ENCODE measurements around the gene TSN. TPM values are rescaled to one million over a fixed set of nuclear protein-coding genes. Genes with fewer than 3 reads are reported as not detected.

TSN gene
- total RNA-seq = 10 to 100 TPM; 18.2 to 20.8 TPM

DNA sequence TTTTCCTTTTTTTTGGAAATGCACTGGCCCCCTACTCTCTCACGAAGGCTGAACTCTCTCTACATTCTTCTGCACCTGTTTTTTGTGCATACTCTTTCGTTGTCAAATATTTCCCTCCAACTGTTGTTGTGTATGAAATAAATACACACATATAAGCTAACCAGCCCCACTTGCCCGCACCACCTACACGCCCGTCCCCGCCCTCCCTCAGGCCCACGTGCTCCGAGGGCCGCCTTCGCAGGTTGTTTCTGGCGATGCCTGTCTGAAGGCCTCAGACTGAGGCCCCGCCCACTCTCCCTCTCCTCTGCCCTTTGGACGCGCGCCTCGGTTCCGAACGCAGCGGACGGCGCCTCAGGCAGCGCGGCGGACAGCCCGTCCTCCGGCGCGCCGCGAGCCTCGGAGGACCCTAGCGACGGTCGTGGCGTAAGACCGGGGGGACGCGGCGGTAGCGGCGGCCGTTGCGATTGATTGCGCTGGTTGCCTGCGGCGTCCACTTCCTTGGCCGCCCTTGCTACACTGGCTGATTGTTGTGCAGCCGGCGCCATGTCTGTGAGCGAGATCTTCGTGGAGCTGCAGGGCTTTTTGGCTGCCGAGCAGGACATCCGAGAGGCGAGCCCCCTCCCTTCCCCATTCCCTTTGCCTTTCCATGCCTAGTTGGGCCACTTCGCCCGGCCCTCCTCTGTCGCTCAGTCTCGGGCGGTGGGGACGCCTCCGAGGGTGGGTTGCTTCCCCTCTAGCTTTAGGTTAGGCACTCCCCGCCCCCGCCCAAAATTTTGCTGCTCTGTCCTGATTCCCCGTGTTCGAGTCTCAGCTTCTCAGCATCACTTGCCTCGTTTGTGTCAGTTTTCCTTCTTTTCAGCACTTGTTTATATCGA is at the start of gene TSN:
Gene TSN, plus strand, starts transcription at position 415 of the 875 bp plus-strand sequence. Its CDS starts 129 bp downstream, at position 544.
- ATAC-seq = peak; percentile 100
- WGBS, 2 donors = 0 to 1% methylated on average over 27 to 67 of the region's 67 CpGs

DNA sequence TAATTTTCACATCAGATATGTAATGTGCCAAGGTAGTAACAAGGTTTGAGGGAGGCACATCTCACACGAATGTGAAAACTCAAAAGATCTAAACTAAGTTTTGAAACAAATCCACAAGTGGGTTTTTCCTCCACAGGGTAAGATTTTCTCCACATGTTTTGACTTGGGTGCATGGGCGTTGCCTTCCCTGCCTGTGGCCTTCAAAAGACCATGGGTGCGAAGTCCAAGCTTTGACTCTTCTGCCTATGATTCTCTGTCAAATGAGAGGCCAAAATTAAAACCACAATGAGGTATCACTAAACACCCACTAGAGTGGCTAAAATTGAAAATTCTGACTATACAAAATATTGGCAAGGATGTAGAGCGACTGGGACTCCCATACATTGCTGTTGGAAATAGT is 49.5 kb upstream of the TSN start:
- no peaks in the 10 kb centered on the region for H3K9me3 ChIP-seq
- H3K27me3 ChIP-seq = no peaks in the 10 kb centered on the region
- peak overlapping the region in 3 of 4 donors; percentile 65 to 88 (median 87) for H3K27ac ChIP-seq
- TF ChIP-seq, protein P1, sequence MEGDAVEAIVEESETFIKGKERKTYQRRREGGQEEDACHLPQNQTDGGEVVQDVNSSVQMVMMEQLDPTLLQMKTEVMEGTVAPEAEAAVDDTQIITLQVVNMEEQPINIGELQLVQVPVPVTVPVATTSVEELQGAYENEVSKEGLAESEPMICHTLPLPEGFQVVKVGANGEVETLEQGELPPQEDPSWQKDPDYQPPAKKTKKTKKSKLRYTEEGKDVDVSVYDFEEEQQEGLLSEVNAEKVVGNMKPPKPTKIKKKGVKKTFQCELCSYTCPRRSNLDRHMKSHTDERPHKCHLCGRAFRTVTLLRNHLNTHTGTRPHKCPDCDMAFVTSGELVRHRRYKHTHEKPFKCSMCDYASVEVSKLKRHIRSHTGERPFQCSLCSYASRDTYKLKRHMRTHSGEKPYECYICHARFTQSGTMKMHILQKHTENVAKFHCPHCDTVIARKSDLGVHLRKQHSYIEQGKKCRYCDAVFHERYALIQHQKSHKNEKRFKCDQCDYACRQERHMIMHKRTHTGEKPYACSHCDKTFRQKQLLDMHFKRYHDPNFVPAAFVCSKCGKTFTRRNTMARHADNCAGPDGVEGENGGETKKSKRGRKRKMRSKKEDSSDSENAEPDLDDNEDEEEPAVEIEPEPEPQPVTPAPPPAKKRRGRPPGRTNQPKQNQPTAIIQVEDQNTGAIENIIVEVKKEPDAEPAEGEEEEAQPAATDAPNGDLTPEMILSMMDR (IDR thresholded peaks at IDR 0.05) = no peak
- no peak for TF ChIP-seq POLR2A (IDR thresholded peaks at IDR 0.05)
- intact Hi-C loops (cut with DNase I) = no loop called here
- no peaks in the 10 kb centered on the region for H3K36me3 ChIP-seq (replicated peaks in 1 of 2; ENCODE audit: insufficient read depth in 1 of 2, low read depth in 2 of 2)
- 76 to 91% methylated on average over 4 of the region's 4 CpGs for WGBS, 2 donors
- no peak for ATAC-seq
- no peak overlapping the region for H3K4me3 ChIP-seq
- H3K4me1 ChIP-seq = peaks cover 22% of the 10 kb centered on the region
- DNase-seq = no peak

More for the DNA sequence above, at the start of gene TSN:
- Histone ChIP-seq H3K27me3 (no peaks in the 10 kb centered on the region), H3K4me1 (peaks cover 26% of the 10 kb centered on the region), H3K27ac (peak within 1 kb of the TSS; percentile 42 to 87 (median 68)), H3K4me3 (peak within 1 kb of the TSS; percentile 76 to 100), H3K9me3 (no peaks in the 10 kb centered on the region), H3K36me3 (replicated peaks in 1 of 2; ENCODE audit: insufficient read depth in 1 of 2, low read depth in 2 of 2) (peaks cover 0 to 3% of the 10 kb centered on the region in 2 donors)
- intact Hi-C loops (cut with DNase I) = no loop called here
- peak; percentile 19 to 77 (median 76) for TF ChIP-seq POLR2A (IDR thresholded peaks at IDR 0.05)
- TF ChIP-seq, protein P1 (IDR thresholded peaks at IDR 0.05) = peak in 2 of 7 experiments; percentile 8 to 29
- DNase-seq = peak; percentile 98 to 99 (median 98)

DNA sequence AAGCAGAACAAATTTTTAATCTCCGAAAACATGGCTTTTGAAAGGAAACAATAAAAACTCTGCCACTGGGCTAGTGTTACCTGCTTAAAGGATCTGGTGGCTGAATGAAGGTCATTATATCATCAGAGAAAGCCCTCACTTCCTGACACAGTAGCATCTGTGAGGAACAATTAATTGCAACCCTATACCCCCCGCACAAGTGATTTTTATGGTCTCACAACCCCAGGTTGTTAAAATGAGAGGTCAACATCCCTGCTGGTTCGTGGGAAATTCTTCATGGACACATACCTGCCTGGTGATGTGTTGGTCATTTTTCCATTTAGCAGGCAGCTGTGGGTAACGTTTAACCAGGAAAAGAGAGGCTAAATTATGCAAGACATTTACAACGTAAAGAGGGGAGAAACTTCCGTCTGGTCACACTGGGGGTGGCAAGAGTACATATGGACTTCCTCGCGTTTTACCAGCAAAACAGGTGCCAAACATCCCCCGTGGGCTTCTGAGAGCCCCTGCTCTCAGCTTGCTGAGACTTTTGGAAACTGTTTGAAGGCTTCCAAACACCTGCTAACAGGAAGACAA is 48.0 kb upstream of the TSN start:
- no peaks in the 10 kb centered on the region for H3K36me3 ChIP-seq (replicated peaks in 1 of 2; ENCODE audit: insufficient read depth in 1 of 2, low read depth in 2 of 2)
- H3K27me3 ChIP-seq = no peaks in the 10 kb centered on the region
- intact Hi-C loops (cut with DNase I) = no loop called here
- DNase-seq (peak; percentile 28 to 69 (median 47)), ATAC-seq (peak; percentile 90)
- H3K27ac ChIP-seq = peak overlapping the region; percentile 65 to 88 (median 78)
- H3K9me3 ChIP-seq = no peaks in the 10 kb centered on the region
- peak in 2 of 3 donors; percentile 32 to 45 for TF ChIP-seq POLR2A (IDR thresholded peaks at IDR 0.05)
- TF ChIP-seq, protein P1 (IDR thresholded peaks at IDR 0.05) = no peak
- peaks cover 22% of the 10 kb centered on the region for H3K4me1 ChIP-seq
- 34 to 40% methylated on average over 9 of the region's 9 CpGs for WGBS, 2 donors
- no peak overlapping the region for H3K4me3 ChIP-seq

GRCh38 chr2:121707920-121708361 is 47.5 kb upstream of the TSN start:
- WGBS, 2 donors = 42 to 51% methylated on average over 5 of the region's 5 CpGs
- TF ChIP-seq, protein P1 (IDR thresholded peaks at IDR 0.05) = no peak
- peak in 1 of 3 donors; percentile 25 for TF ChIP-seq POLR2A (IDR thresholded peaks at IDR 0.05)
- H3K27ac ChIP-seq = peak overlapping the region; percentile 65 to 88 (median 78)
- H3K27me3 ChIP-seq = no peaks in the 10 kb centered on the region
- no peaks in the 10 kb centered on the region for H3K36me3 ChIP-seq (replicated peaks in 1 of 2; ENCODE audit: insufficient read depth in 1 of 2, low read depth in 2 of 2)
- H3K4me1 ChIP-seq = peaks cover 22% of the 10 kb centered on the region
- DNase-seq (peak; percentile 29 to 67 (median 51)), ATAC-seq (peak; percentile 84)
- no peak overlapping the region for H3K4me3 ChIP-seq
- intact Hi-C loops (cut with DNase I) = no loop called here
- no peaks in the 10 kb centered on the region for H3K9me3 ChIP-seq

All from body of pancreas (tissue), 4 donors.